HG02852 (cell line): ENCODE data around the gene BCAS3.
A peak's percentile ranks its signal among the peaks of the same experiment; 100 is the strongest.
"Not testable (repeated sequence)": the region's sequence is repeated elsewhere in the genome, so short reads cannot be mapped to it uniquely, and the experiment has no call there.

Experiments
- ATAC-seq: cut with Tn5 transposase; IDR thresholded peaks from one replicate; pipeline ENCODE4 v1.9.1; 2021; ENCODE audit warnings: mild to moderate bottlenecking, moderate library complexity; ENCODE audit not compliant: unreplicated experiment

The BCAS3 gene

GRCh38 chr17:60677308-60678117, at the start of gene BCAS3:
TSS of gene BCAS3 (plus strand) at chr17:60677851.
- ATAC-seq, result peak; percentile 97

- no peak for ATAC-seq
Measured at GRCh38 chr17:60628252-60628889, 49.3 kb upstream of the BCAS3 start.

- no peak for ATAC-seq
Measured at GRCh38 chr17:60629120-60629519, 48.5 kb upstream of the BCAS3 start.

- ATAC-seq, result no peak
Measured at GRCh38 chr17:60630352-60630751, 47.3 kb upstream of the BCAS3 start.

GRCh38 chr17:60631119-60631518, 46.5 kb upstream of the BCAS3 start:
- ATAC-seq, result no peak

- no peak for ATAC-seq
Measured at GRCh38 chr17:60637683-60638082, 40.0 kb upstream of the BCAS3 start.

- ATAC-seq, result no peak
Measured at GRCh38 chr17:60639019-60639330, 38.7 kb upstream of the BCAS3 start.

- no peak for ATAC-seq
Measured at GRCh38 chr17:60640503-60640902, 37.1 kb upstream of the BCAS3 start.

GRCh38 chr17:60641126-60641525, 36.5 kb upstream of the BCAS3 start:
- no peak for ATAC-seq

- no peak for ATAC-seq
Measured at GRCh38 chr17:60641810-60642220, 35.8 kb upstream of the BCAS3 start.

- ATAC-seq, result no peak
Measured at GRCh38 chr17:60645918-60646523, 31.6 kb upstream of the BCAS3 start.

- no peak for ATAC-seq
Measured at GRCh38 chr17:60646701-60647100, 30.9 kb upstream of the BCAS3 start.

- no peak for ATAC-seq
Measured at GRCh38 chr17:60647705-60648104, 29.9 kb upstream of the BCAS3 start.

GRCh38 chr17:60652454-60653247, 25.0 kb upstream of the BCAS3 start:
- peak; percentile 93 for ATAC-seq

GRCh38 chr17:60653569-60653968, 24.1 kb upstream of the BCAS3 start:
- ATAC-seq, result no peak

- ATAC-seq, result no peak
Measured at GRCh38 chr17:60656499-60656898, 21.2 kb upstream of the BCAS3 start.

- no peak for ATAC-seq
Measured at GRCh38 chr17:60659156-60659555, 18.5 kb upstream of the BCAS3 start.

GRCh38 chr17:60661489-60661888, 16.2 kb upstream of the BCAS3 start:
- no peak for ATAC-seq

GRCh38 chr17:60664022-60664421, 13.6 kb upstream of the BCAS3 start:
- ATAC-seq, result no peak

- ATAC-seq, result no peak
Measured at GRCh38 chr17:60665602-60666001, 12.0 kb upstream of the BCAS3 start.

GRCh38 chr17:60668741-60669140, 8.9 kb upstream of the BCAS3 start:
- ATAC-seq, result not testable (repeated sequence)
